Thyroid gland (tissue), 4 donors: ENCODE results near the gene SPATA13. TPM values are rescaled to one million over a fixed set of nuclear protein-coding genes. Genes with fewer than 3 reads are reported as not detected.

Source experiments
- DNase-seq, 2 donors: peaks; one replicate each; pipeline ENCODE4 v3.0.0-alpha.2; 2019
- H3K27ac ChIP-seq, 3 donors: fragments of 200-600 bp; sonication (generic); 1 replicate in 2 of 3; 2 replicates in 1 of 3; pipeline ENCODE4 v1.5.1; 2016 to 2019; ENCODE audit warnings: mild to moderate bottlenecking in 1 of 3, moderate library complexity in 1 of 3
- H3K27me3 ChIP-seq: fragments of 200-600 bp; sonication (generic); one replicate; pipeline ENCODE4 v1.5.1; 2019
- H3K36me3 ChIP-seq, 2 donors: fragments of 200-600 bp; sonication (generic); one replicate each; pipeline ENCODE4 v1.5.1; 2016 to 2019
- H3K4me1 ChIP-seq, 2 donors: fragments of 200-600 bp; sonication (generic); one replicate each; pipeline ENCODE4 v1.5.1; 2017 to 2019
- H3K4me3 ChIP-seq, 3 donors: fragments of 200-600 bp; sonication (generic); replicated peaks in 1 of 3; 1 replicate in 2 of 3; 2 replicates in 1 of 3; pipeline ENCODE4 v1.5.1; 2016; ENCODE audit warnings: mild to moderate bottlenecking in 1 of 3
- H3K9me3 ChIP-seq: fragments of 200-600 bp; sonication (generic); one replicate; pipeline ENCODE4 v1.5.1; 2017
- POLR2A ChIP-seq, 2 donors: fragments of 450-650 bp; IDR thresholded peaks; one replicate each; pipeline ENCODE4 v1.6.1; 2017; ENCODE audit warnings: antibody characterized with exemption in 2 of 2, mild to moderate bottlenecking in 2 of 2, moderate library complexity in 1 of 2
- WGBS, 2 donors: methylation state at CpG; one replicate each; pipeline ENCODE4 v1.1.5; 2017; 5-methylcytosine and 5-hydroxymethylcytosine counted together
- intact Hi-C: fragments of 100-400 bp; cut with DNase I; formaldehyde crosslinking; loops from one replicate; pipeline ENCODE4 v1.15.1; 2023
- total RNA-seq, 4 donors: library from RNA; depleted of rRNA; stranded (reverse); fragments of >200 nt; gene quantifications; one replicate each; pipeline ENCODE4 v1.2.3, GENCODE V29; 2016
- TF ChIP-seq, protein P1 (sequence below), 6 experiments: fragments of 200-600 bp in 3 of 6; fragments of 450-650 bp in 3 of 6; sonication (generic) in 3 of 6; IDR thresholded peaks; one replicate each; pipeline ENCODE4 v1.5.1; 2016 to 2019; ENCODE audit warnings: antibody characterized with exemption in 6 of 6, mild to moderate bottlenecking in 2 of 6, inconsistent platforms in 1 of 6, moderate library complexity in 1 of 6

The SPATA13 gene
- total RNA-seq, 4 donors from 2014 or later = 43.2 to 95.4 (median 51.1) TPM

DNA sequence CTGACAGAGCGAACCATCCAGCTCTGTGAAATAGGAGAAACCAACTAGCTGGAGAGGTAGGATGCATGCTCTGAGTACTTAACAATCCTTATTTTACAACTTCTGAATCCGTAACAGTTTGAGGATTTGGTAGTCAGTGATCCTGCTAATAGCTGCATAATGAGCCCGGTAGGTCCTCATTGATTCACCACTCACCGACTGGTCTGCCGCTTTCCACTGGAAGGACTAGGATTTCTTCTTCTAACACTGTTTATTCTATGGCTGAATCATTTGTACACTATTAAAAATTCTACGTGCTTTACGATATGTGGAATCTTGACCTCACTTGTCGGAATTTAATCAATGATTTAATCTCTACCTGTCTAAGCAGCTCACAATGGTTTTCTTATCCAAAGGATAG lies 33.9 kb downstream of the SPATA13 start:
- Histone ChIP-seq H3K9me3 (no peaks in the 10 kb centered on the region), H3K4me3 (no peak overlapping the region), H3K27me3 (no peaks in the 10 kb centered on the region), H3K4me1 (peaks cover 11 to 15% of the 10 kb centered on the region in 2 donors), H3K27ac (no peak overlapping the region), H3K36me3 (no peaks in the 10 kb centered on the region)
- intact Hi-C loops = no loop called here
- no peak for DNase-seq
- 93 to 97% methylated on average over 8 of the region's 8 CpGs for WGBS, 2 donors
- TF ChIP-seq POLR2A (IDR thresholded peaks at IDR 0.05) = no peak
- TF ChIP-seq, protein P1, sequence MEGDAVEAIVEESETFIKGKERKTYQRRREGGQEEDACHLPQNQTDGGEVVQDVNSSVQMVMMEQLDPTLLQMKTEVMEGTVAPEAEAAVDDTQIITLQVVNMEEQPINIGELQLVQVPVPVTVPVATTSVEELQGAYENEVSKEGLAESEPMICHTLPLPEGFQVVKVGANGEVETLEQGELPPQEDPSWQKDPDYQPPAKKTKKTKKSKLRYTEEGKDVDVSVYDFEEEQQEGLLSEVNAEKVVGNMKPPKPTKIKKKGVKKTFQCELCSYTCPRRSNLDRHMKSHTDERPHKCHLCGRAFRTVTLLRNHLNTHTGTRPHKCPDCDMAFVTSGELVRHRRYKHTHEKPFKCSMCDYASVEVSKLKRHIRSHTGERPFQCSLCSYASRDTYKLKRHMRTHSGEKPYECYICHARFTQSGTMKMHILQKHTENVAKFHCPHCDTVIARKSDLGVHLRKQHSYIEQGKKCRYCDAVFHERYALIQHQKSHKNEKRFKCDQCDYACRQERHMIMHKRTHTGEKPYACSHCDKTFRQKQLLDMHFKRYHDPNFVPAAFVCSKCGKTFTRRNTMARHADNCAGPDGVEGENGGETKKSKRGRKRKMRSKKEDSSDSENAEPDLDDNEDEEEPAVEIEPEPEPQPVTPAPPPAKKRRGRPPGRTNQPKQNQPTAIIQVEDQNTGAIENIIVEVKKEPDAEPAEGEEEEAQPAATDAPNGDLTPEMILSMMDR (IDR thresholded peaks at IDR 0.05) = no peak

DNA sequence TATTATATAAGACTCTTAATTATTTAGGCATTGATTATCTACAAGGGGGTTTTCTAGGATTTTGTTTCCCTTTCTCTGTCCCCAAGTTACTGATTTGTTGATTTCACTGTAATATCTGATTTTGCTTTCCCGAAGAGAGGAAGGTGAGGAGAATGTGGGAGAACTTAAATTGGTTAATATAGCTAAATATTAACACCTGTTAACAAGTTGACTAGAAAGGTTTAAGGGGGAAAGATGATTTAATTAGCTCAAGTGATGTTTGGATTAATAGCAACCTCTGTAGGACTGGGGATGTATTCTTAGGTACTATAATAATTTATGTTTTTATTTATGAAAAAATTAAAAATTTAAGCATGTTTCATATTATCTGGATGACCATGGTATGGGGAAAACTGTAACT lies 35.1 kb downstream of the SPATA13 start:
- Histone ChIP-seq H3K36me3 (no peaks in the 10 kb centered on the region), H3K4me1 (peaks cover 11 to 15% of the 10 kb centered on the region in 2 donors), H3K9me3 (no peaks in the 10 kb centered on the region), H3K4me3 (no peak overlapping the region), H3K27me3 (no peaks in the 10 kb centered on the region), H3K27ac (no peak overlapping the region)
- no peak for DNase-seq
- TF ChIP-seq POLR2A (IDR thresholded peaks at IDR 0.05) = no peak
- TF ChIP-seq, protein P1 (IDR thresholded peaks at IDR 0.05) = no peak
- intact Hi-C loops = no loop called here
- 88 to 90% methylated on average over 1 of the region's 1 CpG for WGBS, 2 donors

GRCh38 chr13:24196593-24197197 lies 36.2 kb downstream of the SPATA13 start:
- Histone ChIP-seq H3K4me1 (peaks cover 15 to 19% of the 10 kb centered on the region in 2 donors), H3K27me3 (no peaks in the 10 kb centered on the region), H3K36me3 (no peaks in the 10 kb centered on the region), H3K4me3 (no peak overlapping the region), H3K27ac (no peak overlapping the region), H3K9me3 (no peaks in the 10 kb centered on the region)
- 49 to 89% methylated on average over 4 of the region's 4 CpGs for WGBS, 2 donors
- intact Hi-C loops = no loop called here
- TF ChIP-seq POLR2A (IDR thresholded peaks at IDR 0.05) = no peak
- TF ChIP-seq, protein P1 (IDR thresholded peaks at IDR 0.05) = no peak
- no peak for DNase-seq

DNA sequence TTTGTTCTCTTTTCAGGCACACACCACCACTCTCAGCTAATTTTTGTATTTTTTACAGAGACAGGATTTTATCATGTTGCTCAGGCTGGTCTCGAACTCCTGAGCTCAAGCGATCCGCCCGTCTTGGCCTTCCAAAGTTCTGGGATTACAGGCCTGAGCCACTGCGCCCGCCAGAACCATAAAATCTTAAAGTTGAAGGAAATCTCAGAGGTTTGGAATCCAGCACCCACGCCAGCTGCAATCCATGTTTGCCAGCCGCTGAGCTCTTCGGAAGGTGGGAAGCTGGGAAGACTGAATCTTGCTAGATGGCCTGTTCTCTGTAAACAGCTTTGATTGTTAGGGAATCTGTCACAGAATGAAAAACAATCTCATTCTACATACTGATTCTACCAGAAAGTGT lies 38.5 kb downstream of the SPATA13 start:
- DNase-seq = no peak
- intact Hi-C loops = no loop called here
- Histone ChIP-seq H3K4me1 (peaks cover 9 to 16% of the 10 kb centered on the region in 2 donors), H3K9me3 (no peaks in the 10 kb centered on the region), H3K27me3 (no peaks in the 10 kb centered on the region), H3K27ac (no peak overlapping the region), H3K36me3 (no peaks in the 10 kb centered on the region), H3K4me3 (no peak overlapping the region)
- WGBS, 2 donors = 95 to 96% methylated on average over 9 of the region's 9 CpGs
- no peak for TF ChIP-seq POLR2A (IDR thresholded peaks at IDR 0.05)
- TF ChIP-seq, protein P1 (IDR thresholded peaks at IDR 0.05) = no peak

DNA sequence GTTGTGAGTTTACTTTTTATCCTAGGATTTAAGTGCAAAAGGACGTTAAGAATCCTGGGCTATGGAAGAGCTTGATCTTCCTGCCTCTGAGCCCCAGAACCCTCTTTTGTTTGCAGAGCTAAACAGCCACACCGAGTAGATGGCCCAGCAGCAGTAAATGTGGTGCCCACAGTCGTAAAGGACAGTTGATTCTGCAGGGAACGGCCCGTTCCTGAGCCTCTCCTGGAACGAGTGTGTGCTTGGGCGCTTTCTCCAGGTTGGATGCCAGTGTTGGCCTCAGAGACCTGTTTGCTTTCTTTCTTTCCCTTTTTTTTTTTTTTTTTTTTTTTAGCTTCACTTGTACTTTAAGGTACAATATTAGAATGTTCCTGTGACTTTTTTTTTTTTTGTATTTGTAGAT lies 41.7 kb downstream of the SPATA13 start:
- Histone ChIP-seq H3K36me3 (no peaks in the 10 kb centered on the region), H3K27ac (peak overlapping the region in 1 of 3 donors; percentile 32), H3K27me3 (no peaks in the 10 kb centered on the region), H3K4me3 (no peak overlapping the region), H3K9me3 (no peaks in the 10 kb centered on the region), H3K4me1 (peaks cover 12 to 18% of the 10 kb centered on the region in 2 donors)
- intact Hi-C loops = no loop called here
- 71 to 76% methylated on average over 7 of the region's 7 CpGs for whole genome bisulfite sequencing, 2 donors
- TF ChIP-seq, protein P1 (IDR thresholded peaks at IDR 0.05) = no peak
- no peak for TF ChIP-seq POLR2A (IDR thresholded peaks at IDR 0.05)
- DNase-seq = peak; percentile 45 to 54
